Testis (tissue), 3 donors: ENCODE measurements around the gene MSRB1. TPM values are rescaled to one million over a fixed set of nuclear protein-coding genes. Genes with fewer than 3 reads are reported as not detected.

Source experiments
- DNase-seq: peaks from one replicate; pipeline ENCODE4 v3.0.0-alpha.2; 2019
- H3K27ac ChIP-seq, 2 donors: fragments of 200-600 bp; sonication (generic); one replicate each; pipeline ENCODE4 v1.5.1; 2019
- H3K27me3 ChIP-seq: fragments of 200-600 bp; sonication (generic); one replicate; pipeline ENCODE4 v1.5.1; 2019
- H3K36me3 ChIP-seq: fragments of 200-600 bp; sonication (generic); one replicate; pipeline ENCODE4 v1.5.1; 2017; ENCODE audit warnings: low read depth; ENCODE audit errors: missing control alignments
- H3K4me1 ChIP-seq: fragments of 200-600 bp; sonication (generic); one replicate; pipeline ENCODE4 v1.5.1; 2019
- H3K4me3 ChIP-seq, 2 donors: fragments of 200-600 bp; sonication (generic); one replicate each; pipeline ENCODE4 v1.5.1; 2017 to 2019
- H3K9me3 ChIP-seq: fragments of 200-600 bp; sonication (generic); one replicate; pipeline ENCODE4 v1.5.1; 2017
- CTCF ChIP-seq, 3 experiments: fragments of 450-650 bp in 2 of 3; fragments of 200-600 bp in 1 of 3; sonication (generic) in 1 of 3; IDR thresholded peaks; one replicate each; pipeline ENCODE4 v1.5.1; 2016 to 2019; ENCODE audit warnings: antibody characterized with exemption in 3 of 3, mild to moderate bottlenecking in 2 of 3, moderate library complexity in 1 of 3
- POLR2A ChIP-seq: fragments of 450-650 bp; IDR thresholded peaks from one replicate; pipeline ENCODE4 v1.6.1; 2017; ENCODE audit warnings: antibody characterized with exemption, mild to moderate bottlenecking, moderate library complexity
- WGBS, 2 donors: methylation state at CpG; one replicate each; pipeline ENCODE4 v1.1.5; 2018; 5-methylcytosine and 5-hydroxymethylcytosine counted together
- intact Hi-C: fragments of 100-400 bp; cut with DNase I; formaldehyde crosslinking; loops from one replicate; pipeline ENCODE4 v1.15.1; 2023; ENCODE audit warnings: low total_unique reads
- polyA plus RNA-seq: library from polyadenylated mRNA; stranded (reverse); fragments of 350-450 nt; fragmentation: Illumina TruSeq; extraction: RNeasy Lipid Tissue Mini Kit (QIAGEN cat#74804); gene quantifications from one replicate; pipeline ENCODE4 v1.2.3, GENCODE V29; 2014; ENCODE audit warnings: low read depth, low replicate concordance; ENCODE audit not compliant: insufficient read depth
- small RNA-seq, 2 donors: library from RNA; depleted of rRNA; stranded (forward); fragments of <200 nt; gene quantifications; one replicate each; pipeline ENCODE3, GENCODE V24; 2016
- total RNA-seq, 2 donors: library from RNA; depleted of rRNA; stranded (reverse); fragments of >200 nt; gene quantifications; one replicate each; pipeline ENCODE4 v1.2.3, GENCODE V29; 2016

MSRB1 gene
- total and polyA plus RNA-seq, 3 donors from 2014 or later: 17.5 to 35.2 (median 19.8) TPM

- intact Hi-C loops: no loop called here
- TF ChIP-seq POLR2A: no peak
- TF ChIP-seq CTCF (IDR thresholded peaks at IDR 0.05): no peak
- no peak for DNase-seq
- WGBS, 2 donors: 66 to 75% methylated on average over 16 of the region's 16 CpGs
- Histone ChIP-seq H3K27me3 (no peaks in the 10 kb centered on the region), H3K4me3 (no peak overlapping the region), H3K9me3 (no peaks in the 10 kb centered on the region), H3K27ac (no peak overlapping the region), H3K36me3 (no peaks in the 10 kb centered on the region), H3K4me1 (no peaks in the 10 kb centered on the region)
Observed at GRCh38 chr16:1890024-1890707, 52.8 kb downstream of the MSRB1 start.

Small RNAs within 50 kb of the gene (small RNA-seq; reads per million reads assigned to genes)
- gene AC005363.2 (0 reads per million in 2 donors), gene SNORA10 (0 reads per million in 2 donors), gene SNORA64 (0 reads per million in 2 donors)

Other genes with a start within 250 kb of the MSRB1 start
- 100 to 1,000 TPM; 128 to 154 TPM for gene MAPK8IP3, start 237.0 kb downstream of the MSRB1 start, total RNA-seq
- gene MAPK8IP3, start 237.0 kb downstream of the MSRB1 start, polyA plus RNA-seq: 52.7 TPM
- gene NME3, start 171.7 kb downstream of the MSRB1 start, total RNA-seq: 100 to 1,000 TPM; 100 to 119 TPM
- 29.3 TPM for gene NME3, start 171.7 kb downstream of the MSRB1 start, polyA plus RNA-seq
- 10 to 100 TPM; 20.3 to 34.2 TPM for gene EME2, start 170.4 kb downstream of the MSRB1 start, total RNA-seq
- gene EME2, start 170.4 kb downstream of the MSRB1 start, polyA plus RNA-seq: 12.5 TPM
- gene MRPS34, start 170.1 kb downstream of the MSRB1 start, total RNA-seq: 10 to 100 TPM; 66.5 to 81.6 TPM
- 49.2 TPM for gene MRPS34, start 170.1 kb downstream of the MSRB1 start, polyA plus RNA-seq
- gene SPSB3, start 160.6 kb downstream of the MSRB1 start, total RNA-seq: 100 to 1,000 TPM; 111 to 114 TPM
- gene SPSB3, start 160.6 kb downstream of the MSRB1 start, polyA plus RNA-seq: 43.8 TPM
- gene NUBP2, start 160.2 kb downstream of the MSRB1 start, total RNA-seq: 10 to 100 TPM; 81.5 to 90.8 TPM
- 49.8 TPM for gene NUBP2, start 160.2 kb downstream of the MSRB1 start, polyA plus RNA-seq
- gene IGFALS, start 149.5 kb downstream of the MSRB1 start, total RNA-seq: 1 to 10 TPM; 3.2 to 6.7 TPM
- 0.38 TPM for gene IGFALS, start 149.5 kb downstream of the MSRB1 start, polyA plus RNA-seq
- 100 to 1,000 TPM; 163 to 176 TPM for gene HAGH, start 116.4 kb downstream of the MSRB1 start, total RNA-seq
- gene HAGH, start 116.4 kb downstream of the MSRB1 start, polyA plus RNA-seq: 266 TPM
- gene FAHD1, start 116.0 kb downstream of the MSRB1 start, total RNA-seq: 10 to 100 TPM; 57.5 to 65.8 TPM
- gene FAHD1, start 116.0 kb downstream of the MSRB1 start, polyA plus RNA-seq: 20.6 TPM
- 10 to 100 TPM; 34.6 to 53.9 TPM for gene MEIOB, start 71.0 kb downstream of the MSRB1 start, total RNA-seq
- gene MEIOB, start 71.0 kb downstream of the MSRB1 start, polyA plus RNA-seq: 53.8 TPM
- 1 to 10 TPM in 1 of 2 donors, under 1 TPM in 1; 0.94 to 1.6 TPM for gene HS3ST6, start 24.8 kb downstream of the MSRB1 start, total RNA-seq
- 0.34 TPM for gene HS3ST6, start 24.8 kb downstream of the MSRB1 start, polyA plus RNA-seq
- 1 to 10 TPM; 7.3 to 9.8 TPM for gene RPL3L, start 11.5 kb upstream of the MSRB1 start, total RNA-seq
- 10.4 TPM for gene RPL3L, start 11.5 kb upstream of the MSRB1 start, polyA plus RNA-seq
- 100 to 1,000 TPM; 127 to 211 TPM for gene NDUFB10, start 16.3 kb upstream of the MSRB1 start, total RNA-seq
- gene NDUFB10, start 16.3 kb upstream of the MSRB1 start, polyA plus RNA-seq: 186 TPM
- 1,000 to 10,000 TPM in 1 of 2 donors, 100 to 1,000 TPM in 1; 744 to 1,779 TPM for gene RPS2, start 21.6 kb upstream of the MSRB1 start, total RNA-seq
- 1,272 TPM for gene RPS2, start 21.6 kb upstream of the MSRB1 start, polyA plus RNA-seq
- gene RNF151, start 23.7 kb upstream of the MSRB1 start, total RNA-seq: 100 to 1,000 TPM in 1 of 2 donors, 10 to 100 TPM in 1; 86.7 to 210 TPM
- gene RNF151, start 23.7 kb upstream of the MSRB1 start, polyA plus RNA-seq: 153 TPM
- gene TBL3, start 28.9 kb upstream of the MSRB1 start, total RNA-seq: 100 to 1,000 TPM in 1 of 2 donors, 10 to 100 TPM in 1; 83.4 to 109 TPM
- gene TBL3, start 28.9 kb upstream of the MSRB1 start, polyA plus RNA-seq: 77.1 TPM
- gene NOXO1, start 38.3 kb upstream of the MSRB1 start, total RNA-seq: 1 to 10 TPM; 4.8 to 7.6 TPM
- gene NOXO1, start 38.3 kb upstream of the MSRB1 start, polyA plus RNA-seq: 3.7 TPM
- gene GFER, start 41.0 kb upstream of the MSRB1 start, total RNA-seq: 10 to 100 TPM; 25.7 to 25.8 TPM
- 40.0 TPM for gene GFER, start 41.0 kb upstream of the MSRB1 start, polyA plus RNA-seq
- gene SYNGR3, start 46.8 kb upstream of the MSRB1 start, total RNA-seq: 10 to 100 TPM; 20.9 to 33.5 TPM
- 10.0 TPM for gene SYNGR3, start 46.8 kb upstream of the MSRB1 start, polyA plus RNA-seq
- 10 to 100 TPM; 80.4 to 94.6 TPM for gene ZNF598, start 66.6 kb upstream of the MSRB1 start, total RNA-seq
- 46.3 TPM for gene ZNF598, start 66.6 kb upstream of the MSRB1 start, polyA plus RNA-seq
- gene NPW, start 76.6 kb upstream of the MSRB1 start, total RNA-seq: 1 to 10 TPM; 7.3 to 8.2 TPM
- gene NPW, start 76.6 kb upstream of the MSRB1 start, polyA plus RNA-seq: 3.9 TPM
- gene NHERF2, start 83.7 kb upstream of the MSRB1 start, total RNA-seq: 10 to 100 TPM; 54.1 to 59.9 TPM
- 50.6 TPM for gene NHERF2, start 83.7 kb upstream of the MSRB1 start, polyA plus RNA-seq
- 10 to 100 TPM; 24.6 to 35.6 TPM for gene NTHL1, start 104.6 kb upstream of the MSRB1 start, total RNA-seq
- 18.0 TPM for gene NTHL1, start 104.6 kb upstream of the MSRB1 start, polyA plus RNA-seq
- 100 to 1,000 TPM; 222 to 271 TPM for gene TSC2, start 104.8 kb upstream of the MSRB1 start, total RNA-seq
- 136 TPM for gene TSC2, start 104.8 kb upstream of the MSRB1 start, polyA plus RNA-seq
- 100 to 1,000 TPM; 323 to 337 TPM for gene PKD1, start 192.7 kb upstream of the MSRB1 start, total RNA-seq
- 83.4 TPM for gene PKD1, start 192.7 kb upstream of the MSRB1 start, polyA plus RNA-seq
- gene RAB26, start 205.4 kb upstream of the MSRB1 start, total RNA-seq: 1 to 10 TPM; 3.2 to 3.6 TPM
- 1.5 TPM for gene RAB26, start 205.4 kb upstream of the MSRB1 start, polyA plus RNA-seq
- 10 to 100 TPM; 36.0 to 46.1 TPM for gene TRAF7, start 212.6 kb upstream of the MSRB1 start, total RNA-seq
- gene TRAF7, start 212.6 kb upstream of the MSRB1 start, polyA plus RNA-seq: 44.6 TPM